GM23338 (cell line): Measurements from ENCODE around the gene WDR91. TPM values are rescaled to one million over a fixed set of nuclear protein-coding genes. Genes with fewer than 3 reads are reported as not detected.

Experiments used
- ATAC-seq: fragments of 200-7000 bp; cut with Tn5 transposase; 3 replicates; pipeline ENCODE4 v1.9.1; 2020
- DNase-seq: peaks from one replicate; pipeline ENCODE4 v3.0.0-alpha.2; 2015; ENCODE audit warnings: low spot score
- H2AFZ ChIP-seq: fragments of 200-600 bp; sonication (generic); 2 replicates; pipeline ENCODE4 v1.8.0; 2016; ENCODE audit warnings: antibody characterized with exemption, mild to moderate bottlenecking, moderate library complexity
- H3F3A ChIP-seq: fragments of 200-600 bp; sonication (generic); replicated peaks from 2 replicates; pipeline ENCODE4 v1.8.0; 2017; ENCODE audit warnings: antibody characterized with exemption, mixed run types, low read depth
- H3K27ac ChIP-seq: fragments of 200-600 bp; sonication (generic); 2 replicates; pipeline ENCODE4 v1.6.1; 2016; ENCODE audit warnings: low read depth
- H3K27me3 ChIP-seq: fragments of 200-600 bp; sonication (generic); 2 replicates; pipeline ENCODE4 v1.8.0; 2016; ENCODE audit warnings: mild to moderate bottlenecking, mixed run types, moderate library complexity; ENCODE audit not compliant: insufficient read depth
- H3K36me3 ChIP-seq: fragments of 200-600 bp; sonication (generic); 2 replicates; pipeline ENCODE4 v1.8.0; 2016; ENCODE audit warnings: mild to moderate bottlenecking; ENCODE audit not compliant: insufficient read depth
- H3K4me1 ChIP-seq: fragments of 200-600 bp; sonication (generic); 2 replicates; pipeline ENCODE4 v1.8.0; 2016; ENCODE audit warnings: mild to moderate bottlenecking, moderate library complexity; ENCODE audit not compliant: insufficient read depth
- H3K4me2 ChIP-seq: fragments of 200-600 bp; sonication (generic); 2 replicates; pipeline ENCODE4 v1.7.1; 2017; ENCODE audit warnings: mixed run types
- H3K4me3 ChIP-seq: fragments of 200-600 bp; sonication (generic); 2 replicates; pipeline ENCODE4 v1.6.1; 2016; ENCODE audit warnings: mixed run types
- H3K79me2 ChIP-seq: fragments of 200-600 bp; sonication (generic); replicated peaks from 2 replicates; pipeline ENCODE4 v1.8.0; 2017; ENCODE audit warnings: mild to moderate bottlenecking; ENCODE audit not compliant: insufficient read depth
- H3K9me2 ChIP-seq: fragments of 200-600 bp; sonication (generic); 2 replicates; pipeline ENCODE4 v1.8.0; 2017; ENCODE audit not compliant: insufficient read depth
- H4K20me1 ChIP-seq: fragments of 200-600 bp; sonication (generic); replicated peaks from 2 replicates; pipeline ENCODE4 v1.8.0; 2017; ENCODE audit warnings: mild to moderate bottlenecking; ENCODE audit not compliant: insufficient read depth
- H3K27ac Mint-ChIP-seq: 2 replicates; pipeline ENCODE4 v1.8.0; 2020; ENCODE audit warnings: inconsistent platforms, mild to moderate bottlenecking, moderate library complexity, mixed read lengths
- H3K27me3 Mint-ChIP-seq: 3 replicates; pipeline ENCODE4 v1.8.0; 2022; ENCODE audit warnings: low read depth, mild to moderate bottlenecking, moderate library complexity, mixed read lengths, inconsistent platforms; ENCODE audit not compliant: insufficient read depth, poor library complexity
- H3K36me3 Mint-ChIP-seq: 3 replicates; pipeline ENCODE4 v1.8.0; 2021; ENCODE audit warnings: low read depth, mild to moderate bottlenecking, inconsistent platforms, moderate library complexity, mixed read lengths
- H3K4me1 Mint-ChIP-seq: 3 replicates; pipeline ENCODE4 v1.8.0; 2020; ENCODE audit warnings: mild to moderate bottlenecking, inconsistent platforms, mixed read lengths
- H3K4me3 Mint-ChIP-seq: 3 replicates; pipeline ENCODE4 v1.8.0; 2021; ENCODE audit warnings: moderate library complexity, mild to moderate bottlenecking, inconsistent platforms, mixed read lengths
- H3K9me3 Mint-ChIP-seq: 3 replicates; pipeline ENCODE4 v1.8.0; 2020; ENCODE audit warnings: moderate library complexity, mild to moderate bottlenecking, inconsistent platforms, mixed read lengths
- CREB1 ChIP-seq: fragments of 250-450 bp; sonication (Bioruptor Pico); IDR thresholded peaks from 2 replicates; pipeline ENCODE4 v1.5.0; 2020; ENCODE audit warnings: low read depth, mild to moderate bottlenecking, moderate library complexity
- EZH2 ChIP-seq: fragments of 200-600 bp; sonication (generic); IDR thresholded peaks from one replicate; pipeline ENCODE4 v1.8.0; 2017; ENCODE audit warnings: antibody characterized with exemption, mild to moderate bottlenecking, low read depth; ENCODE audit not compliant: unreplicated experiment
- EZH2phosphoT487 ChIP-seq: fragments of 200-600 bp; sonication (generic); IDR thresholded peaks from one replicate; pipeline ENCODE4 v1.8.1; 2018; ENCODE audit warnings: antibody characterized with exemption; ENCODE audit not compliant: unreplicated experiment
- JUNB ChIP-seq: IDR thresholded peaks from one replicate; pipeline ENCODE4 v1.6.1; 2016; ENCODE audit warnings: antibody characterized with exemption; ENCODE audit not compliant: unreplicated experiment
- NANOG ChIP-seq: IDR thresholded peaks from 2 replicates; pipeline ENCODE4 v1.6.1; 2016; ENCODE audit warnings: antibody characterized with exemption, borderline replicate concordance
- POLR2AphosphoS5 ChIP-seq: IDR thresholded peaks from 2 replicates; pipeline ENCODE4 v1.6.1; 2016; ENCODE audit warnings: antibody characterized with exemption, low read depth
- STAT1 ChIP-seq: IDR thresholded peaks from one replicate; pipeline ENCODE4 v1.6.1; 2016; ENCODE audit warnings: antibody characterized with exemption; ENCODE audit not compliant: unreplicated experiment
- ZNF114 ChIP-seq: fragments of 250-450 bp; sonication (Bioruptor Pico); IDR thresholded peaks from 2 replicates; pipeline ENCODE4 v1.5.0; 2020; ENCODE audit warnings: mild to moderate bottlenecking, moderate library complexity
- ZNF331 ChIP-seq: fragments of 250-450 bp; sonication (Bioruptor Pico); IDR thresholded peaks from 2 replicates; pipeline ENCODE4 v1.5.0; 2020; ENCODE audit warnings: low read depth, mild to moderate bottlenecking, moderate library complexity
- polyA plus RNA-seq: library from polyadenylated mRNA; unstranded; fragments of >200 nt; fragmentation: Nextera tagmentation; extraction: Ambion mirVana; gene quantifications from 2 replicates; pipeline ENCODE4 v1.2.1, GENCODE V29; 2016
- total RNA-seq: library from RNA; depleted of rRNA; stranded (reverse); fragments of >200 nt; shearing (Covaris generic); gene quantifications from 2 replicates; pipeline ENCODE4 v1.2.3, GENCODE V29; 2014
- TF ChIP-seq, protein P1 (sequence below): IDR thresholded peaks from 2 replicates; pipeline ENCODE4 v1.6.1; 2016; ENCODE audit warnings: antibody characterized with exemption
- TF ChIP-seq, protein P2 (sequence below): fragments of 250-450 bp; sonication (Bioruptor Pico); IDR thresholded peaks from 2 replicates; pipeline ENCODE4 v1.5.0; 2020; ENCODE audit warnings: mild to moderate bottlenecking, moderate library complexity
- TF ChIP-seq, protein P3 (sequence below): IDR thresholded peaks from one replicate; pipeline ENCODE4 v1.6.1; 2018; ENCODE audit warnings: antibody characterized with exemption; ENCODE audit not compliant: unreplicated experiment
- TF ChIP-seq, protein P4 (sequence below), 2 experiments: fragments of 200-600 bp in 1 of 2; sonication (generic) in 1 of 2; conservative IDR thresholded peaks; 2 replicates each; pipeline versions ENCODE4 v1.5.1 to v1.6.1; 2016 to 2017; ENCODE audit warnings: antibody characterized with exemption in 2 of 2, low read depth in 2 of 2, mild to moderate bottlenecking in 2 of 2, moderate library complexity in 1 of 2

The WDR91 gene
- total and polyA plus RNA-seq, 2 experiments from 2014 or later = 5.8 to 32.6 TPM

DNA sequence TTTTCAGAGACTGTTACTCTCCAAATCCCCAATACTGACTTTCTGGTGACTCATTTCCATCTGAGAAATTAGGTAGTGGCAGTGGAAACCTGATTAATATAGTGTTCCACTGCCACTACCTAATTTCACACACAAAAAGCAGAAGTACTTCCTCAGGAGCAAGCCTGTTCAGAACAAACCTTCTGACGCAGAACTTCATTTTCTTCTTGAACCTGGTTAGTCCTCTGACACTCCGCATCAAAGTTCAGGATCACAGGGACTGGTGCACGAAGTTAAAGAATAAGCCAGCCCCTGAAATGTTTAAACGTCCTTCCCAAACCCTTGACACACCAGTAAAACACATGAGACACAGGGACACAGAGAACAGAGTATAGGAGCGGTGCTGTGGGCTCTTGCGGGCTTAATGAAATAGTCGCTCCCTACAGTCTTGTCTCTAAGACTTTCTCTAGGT, 4.4 kb downstream of the WDR91 start:
- H3K4me3 Mint-ChIP-seq = no peak overlapping the region
- peaks cover 6% of the 10 kb centered on the region for H3K4me1 ChIP-seq
- no peaks in the 10 kb centered on the region for H3K9me2 ChIP-seq
- H3K27me3 Mint-ChIP-seq = peaks cover 16% of the 10 kb centered on the region
- ATAC-seq = no peak
- no peak overlapping the region for H3K4me3 ChIP-seq
- TF ChIP-seq, protein P1, sequence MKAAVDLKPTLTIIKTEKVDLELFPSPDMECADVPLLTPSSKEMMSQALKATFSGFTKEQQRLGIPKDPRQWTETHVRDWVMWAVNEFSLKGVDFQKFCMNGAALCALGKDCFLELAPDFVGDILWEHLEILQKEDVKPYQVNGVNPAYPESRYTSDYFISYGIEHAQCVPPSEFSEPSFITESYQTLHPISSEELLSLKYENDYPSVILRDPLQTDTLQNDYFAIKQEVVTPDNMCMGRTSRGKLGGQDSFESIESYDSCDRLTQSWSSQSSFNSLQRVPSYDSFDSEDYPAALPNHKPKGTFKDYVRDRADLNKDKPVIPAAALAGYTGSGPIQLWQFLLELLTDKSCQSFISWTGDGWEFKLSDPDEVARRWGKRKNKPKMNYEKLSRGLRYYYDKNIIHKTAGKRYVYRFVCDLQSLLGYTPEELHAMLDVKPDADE = no peak
- TF ChIP-seq EZH2phosphoT487 = no peak
- TF ChIP-seq, protein P2, sequence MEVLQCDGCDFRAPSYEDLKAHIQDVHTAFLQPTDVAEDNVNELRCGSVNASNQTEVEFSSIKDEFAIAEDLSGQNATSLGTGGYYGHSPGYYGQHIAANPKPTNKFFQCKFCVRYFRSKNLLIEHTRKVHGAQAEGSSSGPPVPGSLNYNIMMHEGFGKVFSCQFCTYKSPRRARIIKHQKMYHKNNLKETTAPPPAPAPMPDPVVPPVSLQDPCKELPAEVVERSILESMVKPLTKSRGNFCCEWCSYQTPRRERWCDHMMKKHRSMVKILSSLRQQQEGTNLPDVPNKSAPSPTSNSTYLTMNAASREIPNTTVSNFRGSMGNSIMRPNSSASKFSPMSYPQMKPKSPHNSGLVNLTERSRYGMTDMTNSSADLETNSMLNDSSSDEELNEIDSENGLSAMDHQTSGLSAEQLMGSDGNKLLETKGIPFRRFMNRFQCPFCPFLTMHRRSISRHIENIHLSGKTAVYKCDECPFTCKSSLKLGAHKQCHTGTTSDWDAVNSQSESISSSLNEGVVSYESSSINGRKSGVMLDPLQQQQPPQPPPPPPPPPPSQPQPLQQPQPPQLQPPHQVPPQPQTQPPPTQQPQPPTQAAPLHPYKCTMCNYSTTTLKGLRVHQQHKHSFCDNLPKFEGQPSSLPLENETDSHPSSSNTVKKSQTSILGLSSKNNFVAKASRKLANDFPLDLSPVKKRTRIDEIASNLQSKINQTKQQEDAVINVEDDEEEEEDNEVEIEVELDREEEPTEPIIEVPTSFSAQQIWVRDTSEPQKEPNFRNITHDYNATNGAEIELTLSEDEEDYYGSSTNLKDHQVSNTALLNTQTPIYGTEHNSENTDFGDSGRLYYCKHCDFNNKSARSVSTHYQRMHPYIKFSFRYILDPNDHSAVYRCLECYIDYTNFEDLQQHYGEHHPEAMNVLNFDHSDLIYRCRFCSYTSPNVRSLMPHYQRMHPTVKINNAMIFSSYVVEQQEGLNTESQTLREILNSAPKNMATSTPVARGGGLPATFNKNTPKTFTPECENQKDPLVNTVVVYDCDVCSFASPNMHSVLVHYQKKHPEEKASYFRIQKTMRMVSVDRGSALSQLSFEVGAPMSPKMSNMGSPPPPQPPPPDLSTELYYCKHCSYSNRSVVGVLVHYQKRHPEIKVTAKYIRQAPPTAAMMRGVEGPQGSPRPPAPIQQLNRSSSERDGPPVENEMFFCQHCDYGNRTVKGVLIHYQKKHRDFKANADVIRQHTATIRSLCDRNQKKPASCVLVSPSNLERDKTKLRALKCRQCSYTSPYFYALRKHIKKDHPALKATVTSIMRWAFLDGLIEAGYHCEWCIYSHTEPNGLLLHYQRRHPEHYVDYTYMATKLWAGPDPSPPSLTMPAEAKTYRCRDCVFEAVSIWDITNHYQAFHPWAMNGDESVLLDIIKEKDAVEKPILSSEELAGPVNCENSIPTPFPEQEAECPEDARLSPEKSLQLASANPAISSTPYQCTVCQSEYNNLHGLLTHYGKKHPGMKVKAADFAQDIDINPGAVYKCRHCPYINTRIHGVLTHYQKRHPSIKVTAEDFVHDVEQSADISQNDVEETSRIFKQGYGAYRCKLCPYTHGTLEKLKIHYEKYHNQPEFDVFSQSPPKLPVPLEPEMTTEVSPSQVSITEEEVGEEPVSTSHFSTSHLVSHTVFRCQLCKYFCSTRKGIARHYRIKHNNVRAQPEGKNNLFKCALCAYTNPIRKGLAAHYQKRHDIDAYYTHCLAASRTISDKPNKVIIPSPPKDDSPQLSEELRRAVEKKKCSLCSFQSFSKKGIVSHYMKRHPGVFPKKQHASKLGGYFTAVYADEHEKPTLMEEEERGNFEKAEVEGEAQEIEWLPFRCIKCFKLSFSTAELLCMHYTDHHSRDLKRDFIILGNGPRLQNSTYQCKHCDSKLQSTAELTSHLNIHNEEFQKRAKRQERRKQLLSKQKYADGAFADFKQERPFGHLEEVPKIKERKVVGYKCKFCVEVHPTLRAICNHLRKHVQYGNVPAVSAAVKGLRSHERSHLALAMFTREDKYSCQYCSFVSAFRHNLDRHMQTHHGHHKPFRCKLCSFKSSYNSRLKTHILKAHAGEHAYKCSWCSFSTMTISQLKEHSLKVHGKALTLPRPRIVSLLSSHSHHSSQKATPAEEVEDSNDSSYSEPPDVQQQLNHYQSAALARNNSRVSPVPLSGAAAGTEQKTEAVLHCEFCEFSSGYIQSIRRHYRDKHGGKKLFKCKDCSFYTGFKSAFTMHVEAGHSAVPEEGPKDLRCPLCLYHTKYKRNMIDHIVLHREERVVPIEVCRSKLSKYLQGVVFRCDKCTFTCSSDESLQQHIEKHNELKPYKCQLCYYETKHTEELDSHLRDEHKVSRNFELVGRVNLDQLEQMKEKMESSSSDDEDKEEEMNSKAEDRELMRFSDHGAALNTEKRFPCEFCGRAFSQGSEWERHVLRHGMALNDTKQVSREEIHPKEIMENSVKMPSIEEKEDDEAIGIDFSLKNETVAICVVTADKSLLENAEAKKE (CRISPR knock-in tag) = no peak
- TF ChIP-seq POLR2AphosphoS5 = no peak
- TF ChIP-seq, protein P3, sequence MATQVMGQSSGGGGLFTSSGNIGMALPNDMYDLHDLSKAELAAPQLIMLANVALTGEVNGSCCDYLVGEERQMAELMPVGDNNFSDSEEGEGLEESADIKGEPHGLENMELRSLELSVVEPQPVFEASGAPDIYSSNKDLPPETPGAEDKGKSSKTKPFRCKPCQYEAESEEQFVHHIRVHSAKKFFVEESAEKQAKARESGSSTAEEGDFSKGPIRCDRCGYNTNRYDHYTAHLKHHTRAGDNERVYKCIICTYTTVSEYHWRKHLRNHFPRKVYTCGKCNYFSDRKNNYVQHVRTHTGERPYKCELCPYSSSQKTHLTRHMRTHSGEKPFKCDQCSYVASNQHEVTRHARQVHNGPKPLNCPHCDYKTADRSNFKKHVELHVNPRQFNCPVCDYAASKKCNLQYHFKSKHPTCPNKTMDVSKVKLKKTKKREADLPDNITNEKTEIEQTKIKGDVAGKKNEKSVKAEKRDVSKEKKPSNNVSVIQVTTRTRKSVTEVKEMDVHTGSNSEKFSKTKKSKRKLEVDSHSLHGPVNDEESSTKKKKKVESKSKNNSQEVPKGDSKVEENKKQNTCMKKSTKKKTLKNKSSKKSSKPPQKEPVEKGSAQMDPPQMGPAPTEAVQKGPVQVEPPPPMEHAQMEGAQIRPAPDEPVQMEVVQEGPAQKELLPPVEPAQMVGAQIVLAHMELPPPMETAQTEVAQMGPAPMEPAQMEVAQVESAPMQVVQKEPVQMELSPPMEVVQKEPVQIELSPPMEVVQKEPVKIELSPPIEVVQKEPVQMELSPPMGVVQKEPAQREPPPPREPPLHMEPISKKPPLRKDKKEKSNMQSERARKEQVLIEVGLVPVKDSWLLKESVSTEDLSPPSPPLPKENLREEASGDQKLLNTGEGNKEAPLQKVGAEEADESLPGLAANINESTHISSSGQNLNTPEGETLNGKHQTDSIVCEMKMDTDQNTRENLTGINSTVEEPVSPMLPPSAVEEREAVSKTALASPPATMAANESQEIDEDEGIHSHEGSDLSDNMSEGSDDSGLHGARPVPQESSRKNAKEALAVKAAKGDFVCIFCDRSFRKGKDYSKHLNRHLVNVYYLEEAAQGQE = no peak
- TF ChIP-seq ZNF331 (CRISPR knock-in tag) = no peak
- no peak for TF ChIP-seq JUNB
- no peak for TF ChIP-seq STAT1
- no peak for TF ChIP-seq EZH2
- TF ChIP-seq NANOG = no peak
- no peak for TF ChIP-seq CREB1 (CRISPR knock-in tag)
- no peak for TF ChIP-seq ZNF114 (CRISPR knock-in tag)
- TF ChIP-seq, protein P4, sequence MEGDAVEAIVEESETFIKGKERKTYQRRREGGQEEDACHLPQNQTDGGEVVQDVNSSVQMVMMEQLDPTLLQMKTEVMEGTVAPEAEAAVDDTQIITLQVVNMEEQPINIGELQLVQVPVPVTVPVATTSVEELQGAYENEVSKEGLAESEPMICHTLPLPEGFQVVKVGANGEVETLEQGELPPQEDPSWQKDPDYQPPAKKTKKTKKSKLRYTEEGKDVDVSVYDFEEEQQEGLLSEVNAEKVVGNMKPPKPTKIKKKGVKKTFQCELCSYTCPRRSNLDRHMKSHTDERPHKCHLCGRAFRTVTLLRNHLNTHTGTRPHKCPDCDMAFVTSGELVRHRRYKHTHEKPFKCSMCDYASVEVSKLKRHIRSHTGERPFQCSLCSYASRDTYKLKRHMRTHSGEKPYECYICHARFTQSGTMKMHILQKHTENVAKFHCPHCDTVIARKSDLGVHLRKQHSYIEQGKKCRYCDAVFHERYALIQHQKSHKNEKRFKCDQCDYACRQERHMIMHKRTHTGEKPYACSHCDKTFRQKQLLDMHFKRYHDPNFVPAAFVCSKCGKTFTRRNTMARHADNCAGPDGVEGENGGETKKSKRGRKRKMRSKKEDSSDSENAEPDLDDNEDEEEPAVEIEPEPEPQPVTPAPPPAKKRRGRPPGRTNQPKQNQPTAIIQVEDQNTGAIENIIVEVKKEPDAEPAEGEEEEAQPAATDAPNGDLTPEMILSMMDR (conservative IDR thresholded peaks at IDR 0.05; ENCODE audit: low read depth in 2 of 2) = no peak
- H3K4me2 ChIP-seq = no peak overlapping the region
- no peak overlapping the region for H2AFZ ChIP-seq
- no peaks in the 10 kb centered on the region for H3F3A ChIP-seq
- H3K27me3 ChIP-seq = peaks cover 11% of the 10 kb centered on the region
- peaks cover 5% of the 10 kb centered on the region; the same call in 1 of the 3 replicates for H3K36me3 Mint-ChIP-seq
- H3K36me3 ChIP-seq = no peaks in the 10 kb centered on the region
- no peak overlapping the region for H3K27ac Mint-ChIP-seq
- H3K79me2 ChIP-seq = no peaks in the 10 kb centered on the region
- H3K27ac ChIP-seq = no peak overlapping the region
- no peaks in the 10 kb centered on the region for H4K20me1 ChIP-seq
- H3K4me1 Mint-ChIP-seq = peaks cover 4% of the 10 kb centered on the region; the same call in 2 of the 3 replicates
- no peak for DNase-seq
- H3K9me3 Mint-ChIP-seq = no peaks in the 10 kb centered on the region
